ENCODE measurements around the gene PBRM1. TPM values are rescaled to one million over a fixed set of nuclear protein-coding genes. Genes with fewer than 3 reads are reported as not detected.

PBRM1 gene
- total RNA-seq, 1 experiment from 2014 or later, result 40.0 TPM

DNA sequence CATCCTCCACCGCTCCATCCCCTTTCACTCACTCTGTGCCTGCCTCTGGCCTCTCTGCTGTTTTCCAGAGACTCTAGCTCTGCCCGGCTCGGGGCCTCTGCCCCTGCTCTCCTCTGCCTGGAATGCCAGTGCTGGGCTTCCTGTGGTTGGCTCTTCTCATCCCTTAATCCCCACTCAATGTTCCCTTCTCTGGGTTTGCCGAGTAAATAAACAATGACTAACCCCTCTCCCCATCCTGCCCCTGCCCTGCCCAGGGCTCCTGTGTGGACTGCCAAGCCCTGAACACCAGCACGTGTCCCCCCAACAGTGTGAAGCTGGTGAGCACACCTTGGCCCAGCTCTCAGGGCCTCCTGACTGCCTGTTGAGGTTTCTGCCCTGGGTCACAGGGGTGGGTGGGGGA lies 178.4 kb downstream of the PBRM1 start:
- H3K27ac ChIP-seq (ENCODE audit: low read depth, low read length), result no peak overlapping the region
- no peak overlapping the region for H3K4me3 ChIP-seq (replicated peaks in 1 of 2; ENCODE audit: low read depth in 1 of 2, low read length in 2 of 2)
- intact Hi-C loops (cut with micrococcal nuclease), result no loop called here
- no peak overlapping the region for H2AFZ ChIP-seq (ENCODE audit: low read depth, low read length, poor library complexity, severe bottlenecking)
- no peaks in the 10 kb centered on the region for H3K27me3 ChIP-seq (ENCODE audit: insufficient read depth, low read length)
- H3K9me3 ChIP-seq (ENCODE audit: control insufficient read depth in 1 of 2, insufficient read depth in 1 of 2, low read depth in 1 of 2, low read length in 2 of 2), result no peaks in the 10 kb centered on the region
- DNase-seq (ENCODE audit: low read depth, low spot score) (no peak), ATAC-seq (peak; percentile 27; the same call in 1 of the 2 replicates)
- no peaks in the 10 kb centered on the region for H4K20me1 ChIP-seq (ENCODE audit: insufficient read depth)
- no TSS peak for BruUV-seq (replicated peaks)
- ChIA-PET POLR2A (no interaction called here), CTCF (no interaction called here), RAD21 (ENCODE audit: low non-redundant PET in 1 of 2, low total read pairs in 2 of 2, uncharacterized antibody in 2 of 2, unreplicated experiment in 2 of 2) (no interaction called here)
- no peak overlapping the region for H3K9ac ChIP-seq (ENCODE audit: low read length)
- no peaks in the 10 kb centered on the region for H3K79me2 ChIP-seq (ENCODE audit: insufficient read depth, low read length)
- H3K36me3 ChIP-seq (ENCODE audit: control insufficient read depth in 1 of 2, insufficient read depth in 2 of 2, low read length in 2 of 2), result no peaks in the 10 kb centered on the region
- H3K4me2 ChIP-seq (ENCODE audit: low read length), result no peak overlapping the region
- TF ChIP-seq POLR2AphosphoS5 (IDR thresholded peaks at IDR 0.05; ENCODE audit: low read depth, low read length), result no peak
- TF ChIP-seq RAD21 (IDR thresholded peaks at IDR 0.05; ENCODE audit: low read depth), result no peak
- no peak for TF ChIP-seq ZFX (IDR thresholded peaks at IDR 0.05)
- TF ChIP-seq FOSL1 (IDR thresholded peaks at IDR 0.05; ENCODE audit: low read depth), result no peak
- TF ChIP-seq SIN3A (IDR thresholded peaks at IDR 0.05; ENCODE audit: low read depth), result no peak
- TF ChIP-seq JUND (IDR thresholded peaks at IDR 0.05), result no peak
- TF ChIP-seq EZH2 (IDR thresholded peaks at IDR 0.05), result no peak
- no peak for TF ChIP-seq EZH2phosphoT487 (IDR thresholded peaks at IDR 0.05; ENCODE audit: borderline replicate concordance)
- TF ChIP-seq, protein P1, sequence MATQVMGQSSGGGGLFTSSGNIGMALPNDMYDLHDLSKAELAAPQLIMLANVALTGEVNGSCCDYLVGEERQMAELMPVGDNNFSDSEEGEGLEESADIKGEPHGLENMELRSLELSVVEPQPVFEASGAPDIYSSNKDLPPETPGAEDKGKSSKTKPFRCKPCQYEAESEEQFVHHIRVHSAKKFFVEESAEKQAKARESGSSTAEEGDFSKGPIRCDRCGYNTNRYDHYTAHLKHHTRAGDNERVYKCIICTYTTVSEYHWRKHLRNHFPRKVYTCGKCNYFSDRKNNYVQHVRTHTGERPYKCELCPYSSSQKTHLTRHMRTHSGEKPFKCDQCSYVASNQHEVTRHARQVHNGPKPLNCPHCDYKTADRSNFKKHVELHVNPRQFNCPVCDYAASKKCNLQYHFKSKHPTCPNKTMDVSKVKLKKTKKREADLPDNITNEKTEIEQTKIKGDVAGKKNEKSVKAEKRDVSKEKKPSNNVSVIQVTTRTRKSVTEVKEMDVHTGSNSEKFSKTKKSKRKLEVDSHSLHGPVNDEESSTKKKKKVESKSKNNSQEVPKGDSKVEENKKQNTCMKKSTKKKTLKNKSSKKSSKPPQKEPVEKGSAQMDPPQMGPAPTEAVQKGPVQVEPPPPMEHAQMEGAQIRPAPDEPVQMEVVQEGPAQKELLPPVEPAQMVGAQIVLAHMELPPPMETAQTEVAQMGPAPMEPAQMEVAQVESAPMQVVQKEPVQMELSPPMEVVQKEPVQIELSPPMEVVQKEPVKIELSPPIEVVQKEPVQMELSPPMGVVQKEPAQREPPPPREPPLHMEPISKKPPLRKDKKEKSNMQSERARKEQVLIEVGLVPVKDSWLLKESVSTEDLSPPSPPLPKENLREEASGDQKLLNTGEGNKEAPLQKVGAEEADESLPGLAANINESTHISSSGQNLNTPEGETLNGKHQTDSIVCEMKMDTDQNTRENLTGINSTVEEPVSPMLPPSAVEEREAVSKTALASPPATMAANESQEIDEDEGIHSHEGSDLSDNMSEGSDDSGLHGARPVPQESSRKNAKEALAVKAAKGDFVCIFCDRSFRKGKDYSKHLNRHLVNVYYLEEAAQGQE (IDR thresholded peaks at IDR 0.05; ENCODE audit: low read depth), result no peak
- no peak for TF ChIP-seq POLR2A (IDR thresholded peaks at IDR 0.05; ENCODE audit: borderline replicate concordance, extremely low read depth, insufficient read depth, insufficient read length)
- TF ChIP-seq CEBPB (IDR thresholded peaks at IDR 0.05; ENCODE audit: low read depth), result no peak
- no peak for TF ChIP-seq EGR1 (IDR thresholded peaks at IDR 0.05; ENCODE audit: low read depth)
- TF ChIP-seq, protein P2, sequence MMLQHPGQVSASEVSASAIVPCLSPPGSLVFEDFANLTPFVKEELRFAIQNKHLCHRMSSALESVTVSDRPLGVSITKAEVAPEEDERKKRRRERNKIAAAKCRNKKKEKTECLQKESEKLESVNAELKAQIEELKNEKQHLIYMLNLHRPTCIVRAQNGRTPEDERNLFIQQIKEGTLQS (IDR thresholded peaks at IDR 0.05), result no peak
- H3K4me1 ChIP-seq (ENCODE audit: control insufficient read depth in 1 of 2, insufficient read depth in 2 of 2, low read length in 2 of 2), result peaks cover 3 to 9% of the 10 kb centered on the region in 2 experiments; a peak in 2 of 4 replicates
- no peaks in the 10 kb centered on the region for H3K9me2 ChIP-seq (ENCODE audit: insufficient read depth)

All from HCT116 (cell line).